K562 (cell line): Measurements from ENCODE around the gene RNASE2. TPM values are rescaled to one million over a fixed set of nuclear protein-coding genes. Genes with fewer than 3 reads are reported as not detected.

Experiments used
- CLOCK ChIP-seq: fragments of 250-450 bp; sonication (Bioruptor Pico); IDR thresholded peaks from 2 replicates; pipeline ENCODE4 v1.4.0; 2020; ENCODE audit warnings: mild to moderate bottlenecking, moderate library complexity, borderline replicate concordance
- HNRNPLL ChIP-seq: fragments of 200-400 bp; formaldehyde crosslinking; IDR thresholded peaks from 2 replicates; pipeline ENCODE4 v1.6.1; 2017; ENCODE audit warnings: low read length, low read depth, mild to moderate bottlenecking; ENCODE audit not compliant: poor library complexity, severe bottlenecking
- KDM4B ChIP-seq, 2 experiments: fragments of 450-650 bp in 1 of 2; sonication (generic) in 1 of 2; IDR thresholded peaks; 2 replicates each; pipeline ENCODE4 v1.6.1; 2016 to 2017; ENCODE audit warnings: borderline replicate concordance in 2 of 2, antibody characterized with exemption in 1 of 2, low read depth in 1 of 2, mild to moderate bottlenecking in 1 of 2
- MECOM ChIP-seq: fragments of 250-450 bp; sonication (Bioruptor Pico); IDR thresholded peaks from 2 replicates; pipeline ENCODE4 v1.8.0; 2022; ENCODE audit warnings: inconsistent platforms
- NCOA2 ChIP-seq, 2 experiments: fragments of 450-650 bp; IDR thresholded peaks; 2 replicates each; pipeline ENCODE4 v1.6.1; 2018; ENCODE audit warnings: mild to moderate bottlenecking in 2 of 2, moderate library complexity in 1 of 2; ENCODE audit not compliant: partially characterized antibody in 2 of 2
- NFRKB ChIP-seq: fragments of 450-650 bp; IDR thresholded peaks from 2 replicates; pipeline ENCODE4 v1.6.1; 2016; ENCODE audit warnings: low read depth
- PHB2 ChIP-seq: fragments of 450-650 bp; IDR thresholded peaks from 2 replicates; pipeline ENCODE4 v1.6.1; 2017; ENCODE audit warnings: low read depth
- POLR2AphosphoS2 ChIP-seq: IDR thresholded peaks from 2 replicates; pipeline ENCODE4 v1.6.1; 2012; ENCODE audit warnings: low read length, improper control_type of control experiment
- POLR2B ChIP-seq: fragments of 450-650 bp; IDR thresholded peaks from 2 replicates; pipeline ENCODE4 v1.6.1; 2018; ENCODE audit warnings: low read depth; ENCODE audit not compliant: partially characterized antibody
- PTTG1 ChIP-seq: fragments of 450-650 bp; IDR thresholded peaks from 2 replicates; pipeline ENCODE4 v1.6.1; 2016; ENCODE audit warnings: low read depth, mild to moderate bottlenecking, missing genetic modification characterization, missing compliant biosample characterization
- RBBP5 ChIP-seq: fragments of 200-600 bp; sonication (generic); IDR thresholded peaks from 2 replicates; pipeline ENCODE4 v1.6.1; 2012; ENCODE audit warnings: borderline replicate concordance, mild to moderate bottlenecking, low read length, control low read depth, inconsistent platforms; ENCODE audit not compliant: insufficient read depth, poor library complexity, severe bottlenecking
- RCOR1 ChIP-seq, 2 experiments: IDR thresholded peaks; 2 replicates each; pipeline ENCODE4 v1.6.1; 2012; ENCODE audit warnings: low read depth in 2 of 2, low read length in 2 of 2, borderline replicate concordance in 1 of 2, improper control_type of control experiment in 1 of 2
- XRCC3 ChIP-seq: fragments of 450-650 bp; IDR thresholded peaks from 2 replicates; pipeline ENCODE4 v1.6.1; 2017; ENCODE audit warnings: mild to moderate bottlenecking, moderate library complexity
- ZNF174 ChIP-seq: fragments of 250-450 bp; sonication (Bioruptor Pico); IDR thresholded peaks from 2 replicates; pipeline ENCODE4 v1.4.0; 2020; ENCODE audit warnings: mild to moderate bottlenecking
- ZNF24 ChIP-seq: fragments of 450-650 bp; IDR thresholded peaks from 2 replicates; pipeline ENCODE4 v1.6.1; 2016
- ZNF316 ChIP-seq: fragments of 450-650 bp; IDR thresholded peaks from 2 replicates; pipeline ENCODE4 v1.6.1; 2016
- ZNF766 ChIP-seq: fragments of 200-800 bp; sonication (Bioruptor generic); conservative IDR thresholded peaks from 2 replicates; pipeline ENCODE4 v1.6.1; 2016; ENCODE audit warnings: missing genetic modification characterization, missing compliant biosample characterization
- polyA plus RNA-seq, 8 experiments: library from polyadenylated mRNA; depleted of rRNA in 4 of 8; stranded (reverse) in 5 of 8; unstranded in 3 of 8; fragments of >200 nt; fragmentation: Nextera tagmentation in 2 of 8; fragmentation: Illumina TruSeq in 1 of 8; extraction: Ambion mirVana in 2 of 8; extraction: Trizol in 1 of 8; gene quantifications; 2 replicates each; pipeline versions ENCODE4 v1.2.1 to v1.2.3, GENCODE V29; 2011 to 2014; ENCODE audit warnings: inconsistent platforms in 1 of 8, missing spikeins in 1 of 8
- total RNA-seq, 7 experiments: library from RNA; depleted of rRNA in 6 of 7; stranded (reverse); fragments of >200 nt in 6 of 7; fragmentation: Illumina TruSeq in 2 of 7; extraction: Trizol in 2 of 7; gene quantifications; 2 replicates each; pipeline versions ENCODE4 v1.2.1 to v1.2.3, GENCODE V29; 2011 to 2021; ENCODE audit warnings: low replicate concordance in 1 of 7
- TF ChIP-seq, protein P1 (sequence below): fragments of 250-450 bp; sonication (Bioruptor Pico); IDR thresholded peaks from 2 replicates; pipeline ENCODE4 v1.8.0; 2022; ENCODE audit warnings: inconsistent platforms
- TF ChIP-seq, protein P2 (sequence below): sonication (generic); formaldehyde crosslinking; IDR thresholded peaks from 2 replicates; pipeline ENCODE4 v1.8.0; 2022; ENCODE audit warnings: mild to moderate bottlenecking, low read depth, missing genetic modification reagents
- TF ChIP-seq, protein P3 (sequence below): IDR thresholded peaks from 3 replicates; pipeline ENCODE4 v1.6.1; 2011; ENCODE audit warnings: borderline replicate concordance, mild to moderate bottlenecking; ENCODE audit not compliant: insufficient read length, insufficient read depth

Gene RNASE2
- total and polyA plus RNA-seq, 9 of the 15 experiments (the other 6 are each of a cell fraction or from before 2014, with no cell fraction given), result not detected

- no peak for TF ChIP-seq KDM4B (IDR thresholded peaks at IDR 0.05; ENCODE audit: borderline replicate concordance in 2 of 2, low read depth in 1 of 2)
- no peak for TF ChIP-seq ZNF766 (CRISPR knock-in tag)
- no peak for TF ChIP-seq ZNF316
- 0 out of 2 replicates have a peak, but pooled peaks have one; percentile 17 for TF ChIP-seq ZNF24
- peak; percentile 49 for TF ChIP-seq HNRNPLL
- no peak for TF ChIP-seq POLR2B
- TF ChIP-seq ZNF174 (CRISPR knock-in tag), result no peak
- TF ChIP-seq, protein P1, sequence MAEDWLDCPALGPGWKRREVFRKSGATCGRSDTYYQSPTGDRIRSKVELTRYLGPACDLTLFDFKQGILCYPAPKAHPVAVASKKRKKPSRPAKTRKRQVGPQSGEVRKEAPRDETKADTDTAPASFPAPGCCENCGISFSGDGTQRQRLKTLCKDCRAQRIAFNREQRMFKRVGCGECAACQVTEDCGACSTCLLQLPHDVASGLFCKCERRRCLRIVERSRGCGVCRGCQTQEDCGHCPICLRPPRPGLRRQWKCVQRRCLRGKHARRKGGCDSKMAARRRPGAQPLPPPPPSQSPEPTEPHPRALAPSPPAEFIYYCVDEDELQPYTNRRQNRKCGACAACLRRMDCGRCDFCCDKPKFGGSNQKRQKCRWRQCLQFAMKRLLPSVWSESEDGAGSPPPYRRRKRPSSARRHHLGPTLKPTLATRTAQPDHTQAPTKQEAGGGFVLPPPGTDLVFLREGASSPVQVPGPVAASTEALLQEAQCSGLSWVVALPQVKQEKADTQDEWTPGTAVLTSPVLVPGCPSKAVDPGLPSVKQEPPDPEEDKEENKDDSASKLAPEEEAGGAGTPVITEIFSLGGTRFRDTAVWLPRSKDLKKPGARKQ (CRISPR knock-in tag), result no peak
- TF ChIP-seq, protein P2, sequence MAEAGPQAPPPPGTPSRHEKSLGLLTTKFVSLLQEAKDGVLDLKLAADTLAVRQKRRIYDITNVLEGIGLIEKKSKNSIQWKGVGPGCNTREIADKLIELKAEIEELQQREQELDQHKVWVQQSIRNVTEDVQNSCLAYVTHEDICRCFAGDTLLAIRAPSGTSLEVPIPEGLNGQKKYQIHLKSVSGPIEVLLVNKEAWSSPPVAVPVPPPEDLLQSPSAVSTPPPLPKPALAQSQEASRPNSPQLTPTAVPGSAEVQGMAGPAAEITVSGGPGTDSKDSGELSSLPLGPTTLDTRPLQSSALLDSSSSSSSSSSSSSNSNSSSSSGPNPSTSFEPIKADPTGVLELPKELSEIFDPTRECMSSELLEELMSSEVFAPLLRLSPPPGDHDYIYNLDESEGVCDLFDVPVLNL (CRISPR knock-in tag), result no peak
- no peak for TF ChIP-seq MECOM (CRISPR knock-in tag)
- TF ChIP-seq PTTG1 (tag), result no peak
- TF ChIP-seq CLOCK, result no peak
- TF ChIP-seq PHB2, result no peak
- TF ChIP-seq, protein P3, sequence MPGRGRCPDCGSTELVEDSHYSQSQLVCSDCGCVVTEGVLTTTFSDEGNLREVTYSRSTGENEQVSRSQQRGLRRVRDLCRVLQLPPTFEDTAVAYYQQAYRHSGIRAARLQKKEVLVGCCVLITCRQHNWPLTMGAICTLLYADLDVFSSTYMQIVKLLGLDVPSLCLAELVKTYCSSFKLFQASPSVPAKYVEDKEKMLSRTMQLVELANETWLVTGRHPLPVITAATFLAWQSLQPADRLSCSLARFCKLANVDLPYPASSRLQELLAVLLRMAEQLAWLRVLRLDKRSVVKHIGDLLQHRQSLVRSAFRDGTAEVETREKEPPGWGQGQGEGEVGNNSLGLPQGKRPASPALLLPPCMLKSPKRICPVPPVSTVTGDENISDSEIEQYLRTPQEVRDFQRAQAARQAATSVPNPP, result no peak
- TF ChIP-seq RCOR1 (IDR thresholded peaks at IDR 0.05; ENCODE audit: borderline replicate concordance in 1 of 2, low read depth in 2 of 2, low read length in 2 of 2), result peak in 1 of 2 experiments; percentile 13; a peak in 1 of 4 replicates
- TF ChIP-seq XRCC3, result no peak
- no peak for TF ChIP-seq RBBP5
- no peak for TF ChIP-seq POLR2AphosphoS2
- no peak for TF ChIP-seq NCOA2 (IDR thresholded peaks at IDR 0.05; ENCODE audit: partially characterized antibody in 2 of 2)
- TF ChIP-seq NFRKB, result no peak
Measured at GRCh38 chr14:20970983-20971704, 15.9 kb downstream of the RNASE2 start (continued).
